CD4-positive, CD25-positive, alpha-beta regulatory T cell (primary cell): ENCODE results near the gene FBXW11. TPM values are rescaled to one million over a fixed set of nuclear protein-coding genes. Genes with fewer than 3 reads are reported as not detected.
A peak's percentile ranks its signal among the peaks of the same experiment; 100 is the strongest.

Experiments used
- ATAC-seq, 2 donors: fragments of 150-1000 bp; cut with Tn5 transposase; one replicate each; pipeline ENCODE4 v1.10.0; 2021; ENCODE audit warnings: low read depth in 2 of 2, moderate number of reproducible peaks in 2 of 2, moderate library complexity in 1 of 2
- DNase-seq, 3 donors: peaks; one replicate each; pipeline versions ENCODE4 v3.0.0 to v3.0.0-alpha.2; 2012 to 2022; ENCODE audit warnings: mixed read lengths in 1 of 3
- H3K27ac ChIP-seq: one replicate; pipeline ENCODE4 v1.7.0; 2013; ENCODE audit warnings: mild to moderate bottlenecking, low read length; ENCODE audit not compliant: insufficient read depth, poor library complexity, severe bottlenecking
- H3K27me3 ChIP-seq: one replicate; pipeline ENCODE4 v1.7.0; 2013; ENCODE audit warnings: low read length; ENCODE audit not compliant: control insufficient read depth, insufficient read depth
- H3K36me3 ChIP-seq: one replicate; pipeline ENCODE4 v1.7.0; 2013; ENCODE audit warnings: mild to moderate bottlenecking, low read length, moderate library complexity; ENCODE audit not compliant: control insufficient read depth, insufficient read depth
- H3K4me1 ChIP-seq: 2 replicates; pipeline ENCODE4 v1.7.0; 2013; ENCODE audit warnings: mild to moderate bottlenecking, low read length; ENCODE audit not compliant: insufficient read depth, control insufficient read depth, poor library complexity, severe bottlenecking
- H3K4me3 ChIP-seq: one replicate; pipeline ENCODE4 v1.7.0; 2013; ENCODE audit warnings: low read depth, mild to moderate bottlenecking, low read length, moderate library complexity
- H3K9me3 ChIP-seq, 2 experiments: 1 replicate in 1 of 2; 2 replicates in 1 of 2; pipeline ENCODE4 v1.7.0; 2013; ENCODE audit warnings: low read length in 2 of 2, mild to moderate bottlenecking in 1 of 2, moderate library complexity in 1 of 2; ENCODE audit not compliant: control insufficient read depth in 2 of 2
- H3K27ac Mint-ChIP-seq, 3 donors: one replicate each; pipeline ENCODE4 v1.8.0; 2020 to 2022; ENCODE audit warnings: mild to moderate bottlenecking in 3 of 3, mixed read lengths in 3 of 3, moderate library complexity in 2 of 3
- H3K27me3 Mint-ChIP-seq: one replicate; pipeline ENCODE4 v1.8.0; 2022; ENCODE audit warnings: mild to moderate bottlenecking, mixed read lengths
- H3K36me3 Mint-ChIP-seq: one replicate; pipeline ENCODE4 v1.8.0; 2020; ENCODE audit warnings: mixed read lengths
- H3K4me1 Mint-ChIP-seq, 4 donors: one replicate each; pipeline ENCODE4 v1.8.0; 2020 to 2022; ENCODE audit warnings: mixed read lengths in 4 of 4, mild to moderate bottlenecking in 1 of 4
- H3K4me3 Mint-ChIP-seq, 4 donors: one replicate each; pipeline ENCODE4 v1.8.0; 2020 to 2022; ENCODE audit warnings: mild to moderate bottlenecking in 4 of 4, mixed read lengths in 4 of 4, moderate library complexity in 3 of 4
- H3K9me3 Mint-ChIP-seq, 7 donors: one replicate each; pipeline ENCODE4 v1.8.0; 2020 to 2022; ENCODE audit warnings: mixed read lengths in 7 of 7, mild to moderate bottlenecking in 3 of 7, moderate library complexity in 2 of 7
- polyA plus RNA-seq, 4 donors: library from polyadenylated mRNA; unstranded; fragments of 300-500 nt; fragmentation: Illumina TruSeq; gene quantifications; one replicate each; pipeline ENCODE4 v1.2.3, GENCODE V29; 2021
- total RNA-seq: library from RNA; stranded (reverse); gene quantifications from one replicate; pipeline ENCODE4 v1.2.3, GENCODE V29; 2022

FBXW11 gene
- total and polyA plus RNA-seq, 5 donors from 2014 or later: 20.6 to 40.7 (median 25.8) TPM

DNA sequence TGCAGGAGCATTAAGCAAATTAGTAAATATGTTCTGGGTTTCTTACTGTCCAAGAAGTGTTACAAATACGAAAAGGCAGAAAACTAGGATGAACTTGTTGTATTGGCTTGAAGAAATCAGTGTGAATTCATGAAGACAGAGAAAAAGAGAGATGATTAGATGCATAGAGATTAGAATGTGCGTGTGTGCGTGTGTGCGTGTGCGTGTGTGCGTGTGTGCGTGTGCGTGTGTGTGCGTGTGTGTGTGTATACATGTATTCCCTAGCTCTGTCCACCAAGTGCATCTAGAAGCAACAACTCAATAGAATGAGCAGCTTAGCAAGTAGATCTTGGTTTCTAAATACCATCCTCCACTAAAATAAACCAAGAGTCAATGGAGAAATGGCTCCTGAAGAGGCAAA lies 179.3 kb downstream of the FBXW11 start:
- Histone ChIP-seq H3K4me3 (no peak overlapping the region), H3K36me3 (no peaks in the 10 kb centered on the region), H3K9me3 (no peaks in the 10 kb centered on the region), H3K27ac (no peak overlapping the region), H3K27me3 (peaks cover 1% of the 10 kb centered on the region), H3K4me1 (no peaks in the 10 kb centered on the region)
- Mint-ChIP-seq H3K36me3 (peaks cover 3% of the 10 kb centered on the region), H3K9me3 (peaks cover 0 to 6% (median 2%) of the 10 kb centered on the region in 7 donors), H3K27me3 (no peaks in the 10 kb centered on the region), H3K27ac (no peak overlapping the region), H3K4me3 (no peak overlapping the region), H3K4me1 (no peaks in the 10 kb centered on the region)
- DNase-seq (no peak), ATAC-seq (no peak)

DNA sequence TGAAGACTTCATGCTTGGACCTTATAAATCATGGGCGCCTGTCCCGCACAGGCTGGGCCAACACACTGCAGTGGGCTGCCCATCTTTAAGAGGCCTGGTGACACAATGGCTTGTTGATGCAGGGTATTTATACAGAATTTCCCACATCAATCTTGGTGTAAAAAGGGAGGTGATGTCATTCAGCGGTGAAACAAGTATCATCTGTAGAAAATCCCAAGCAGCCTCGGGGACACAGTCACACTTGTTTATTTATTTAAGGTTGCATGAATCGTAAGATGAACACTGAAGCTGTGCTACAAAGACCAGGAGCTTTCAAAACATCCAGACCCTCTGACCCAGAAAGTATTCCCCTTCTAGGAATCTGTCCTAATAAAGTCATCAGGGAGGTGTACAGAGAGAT lies 180.3 kb downstream of the FBXW11 start:
- H3K27ac Mint-ChIP-seq: no peak overlapping the region
- no peaks in the 10 kb centered on the region for H3K9me3 ChIP-seq
- DNase-seq (no peak), ATAC-seq (no peak)
- H3K4me3 Mint-ChIP-seq: no peak overlapping the region
- H3K4me1 Mint-ChIP-seq: no peaks in the 10 kb centered on the region
- H3K27me3 ChIP-seq: peaks cover 1% of the 10 kb centered on the region
- no peak overlapping the region for H3K27ac ChIP-seq
- H3K27me3 Mint-ChIP-seq: no peaks in the 10 kb centered on the region
- peaks cover 3% of the 10 kb centered on the region for H3K36me3 Mint-ChIP-seq
- H3K9me3 Mint-ChIP-seq: peaks cover 0 to 2% (median 1%) of the 10 kb centered on the region in 7 donors
- H3K36me3 ChIP-seq: no peaks in the 10 kb centered on the region
- H3K4me1 ChIP-seq: no peaks in the 10 kb centered on the region
- no peak overlapping the region for H3K4me3 ChIP-seq

DNA sequence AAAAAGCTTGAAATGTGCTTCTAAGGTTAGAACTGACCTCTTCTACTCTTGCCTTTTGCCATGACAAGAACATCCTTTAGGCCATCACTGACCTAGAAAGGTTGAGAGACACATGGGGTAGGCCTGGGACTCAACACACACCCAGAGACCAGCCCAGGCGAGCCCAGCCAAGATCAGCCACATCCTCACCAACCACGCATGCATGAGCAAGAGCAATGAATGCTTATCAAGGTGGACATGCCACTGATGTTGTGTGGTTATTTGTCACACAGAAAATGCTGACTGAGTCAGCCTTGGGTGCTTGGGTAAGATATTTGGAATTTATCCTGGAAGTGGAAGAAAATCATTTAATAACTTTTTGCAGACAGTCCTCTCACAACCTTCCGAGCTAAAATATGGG lies 181.4 kb downstream of the FBXW11 start:
- Mint-ChIP-seq H3K4me1 (no peaks in the 10 kb centered on the region), H3K36me3 (peaks cover 3% of the 10 kb centered on the region), H3K9me3 (peaks cover 0 to 2% (median 0%) of the 10 kb centered on the region in 7 donors), H3K4me3 (no peak overlapping the region), H3K27ac (no peak overlapping the region), H3K27me3 (no peaks in the 10 kb centered on the region)
- Histone ChIP-seq H3K4me3 (no peak overlapping the region), H3K27me3 (peaks cover 1% of the 10 kb centered on the region), H3K9me3 (no peaks in the 10 kb centered on the region), H3K4me1 (no peaks in the 10 kb centered on the region), H3K36me3 (no peaks in the 10 kb centered on the region), H3K27ac (no peak overlapping the region)
- no peak for ATAC-seq
- DNase-seq: no peak

DNA sequence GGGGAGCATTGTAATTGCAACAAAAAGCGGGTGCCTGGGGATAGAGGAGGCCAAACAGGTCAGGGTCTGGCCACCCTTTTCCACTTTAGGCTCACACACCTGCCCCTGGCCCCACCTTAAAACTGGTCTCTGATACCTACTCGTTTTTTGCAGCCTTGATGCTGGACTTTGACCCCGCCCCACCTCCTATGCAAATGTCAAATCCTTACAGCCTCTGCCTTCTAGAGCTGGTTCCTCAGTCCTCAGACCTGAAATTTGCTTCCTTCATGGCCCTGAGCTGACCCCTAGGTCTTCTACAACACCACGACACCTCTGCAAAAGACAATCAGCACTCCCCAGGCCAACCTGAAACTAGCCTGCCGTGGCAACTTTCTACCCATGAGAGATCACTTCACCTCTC lies 183.2 kb downstream of the FBXW11 start:
- Mint-ChIP-seq H3K27me3 (no peaks in the 10 kb centered on the region), H3K9me3 (peaks cover 0 to 2% (median 0%) of the 10 kb centered on the region in 7 donors), H3K36me3 (peaks cover 3% of the 10 kb centered on the region), H3K27ac (no peak overlapping the region), H3K4me3 (no peak overlapping the region), H3K4me1 (no peaks in the 10 kb centered on the region)
- Histone ChIP-seq H3K36me3 (no peaks in the 10 kb centered on the region), H3K9me3 (no peaks in the 10 kb centered on the region), H3K4me1 (no peaks in the 10 kb centered on the region), H3K4me3 (no peak overlapping the region), H3K27ac (no peak overlapping the region), H3K27me3 (no peaks in the 10 kb centered on the region)
- DNase-seq (no peak), ATAC-seq (no peak)

DNA sequence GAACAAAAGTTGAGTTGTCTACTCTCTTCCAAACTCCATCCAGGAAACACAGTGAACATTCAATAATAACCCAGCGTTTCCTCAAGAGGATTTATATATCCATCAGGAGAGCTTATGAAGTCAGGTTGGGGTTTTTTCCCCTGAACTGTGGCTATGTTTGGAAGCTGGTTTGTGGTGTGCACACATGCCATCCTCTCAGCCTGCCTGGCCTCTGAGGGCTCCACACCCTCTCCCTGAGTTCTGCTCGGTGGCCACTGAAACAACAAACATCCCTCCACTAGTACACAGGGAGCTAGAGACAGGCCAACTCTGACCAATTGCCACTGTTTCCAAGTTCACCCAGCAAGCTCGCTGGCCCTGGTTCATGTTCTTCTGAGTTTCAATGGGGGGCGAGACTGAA lies 185.2 kb downstream of the FBXW11 start:
- DNase-seq (no peak), ATAC-seq (no peak)
- Mint-ChIP-seq H3K4me3 (no peak overlapping the region), H3K27ac (no peak overlapping the region), H3K4me1 (no peaks in the 10 kb centered on the region), H3K27me3 (no peaks in the 10 kb centered on the region), H3K36me3 (peaks cover 3% of the 10 kb centered on the region), H3K9me3 (peaks cover 0 to 2% (median 0%) of the 10 kb centered on the region in 7 donors)
- Histone ChIP-seq H3K4me3 (no peak overlapping the region), H3K4me1 (no peaks in the 10 kb centered on the region), H3K9me3 (no peaks in the 10 kb centered on the region), H3K36me3 (no peaks in the 10 kb centered on the region), H3K27ac (no peak overlapping the region), H3K27me3 (no peaks in the 10 kb centered on the region)

DNA sequence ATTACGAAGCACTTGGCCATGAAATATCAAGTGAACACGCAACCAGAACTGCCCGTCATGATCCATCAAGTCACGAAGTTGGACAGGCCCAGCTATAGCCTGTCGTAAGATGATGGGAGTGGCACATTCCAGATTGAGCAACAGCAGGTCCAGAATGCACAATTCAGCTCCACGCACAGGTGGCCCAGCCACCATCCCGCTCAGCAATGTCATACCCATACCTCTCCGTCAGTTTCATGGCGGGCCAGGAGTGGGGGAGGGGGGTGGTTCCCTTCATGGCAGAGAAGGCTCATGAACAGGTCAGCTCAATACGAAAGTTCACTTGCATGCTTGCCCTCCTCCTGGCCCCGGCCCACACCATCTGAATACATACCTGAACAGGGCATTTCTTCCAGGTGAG lies 185.9 kb downstream of the FBXW11 start:
- Mint-ChIP-seq H3K4me1 (no peaks in the 10 kb centered on the region), H3K27ac (no peak overlapping the region), H3K36me3 (peaks cover 2% of the 10 kb centered on the region), H3K4me3 (no peak overlapping the region), H3K9me3 (peaks cover 0 to 2% (median 0%) of the 10 kb centered on the region in 7 donors), H3K27me3 (no peaks in the 10 kb centered on the region)
- DNase-seq: no peak
- Histone ChIP-seq H3K9me3 (no peaks in the 10 kb centered on the region), H3K27me3 (no peaks in the 10 kb centered on the region), H3K4me1 (no peaks in the 10 kb centered on the region), H3K36me3 (no peaks in the 10 kb centered on the region), H3K27ac (no peak overlapping the region), H3K4me3 (no peak overlapping the region)
- ATAC-seq: no peak

DNA sequence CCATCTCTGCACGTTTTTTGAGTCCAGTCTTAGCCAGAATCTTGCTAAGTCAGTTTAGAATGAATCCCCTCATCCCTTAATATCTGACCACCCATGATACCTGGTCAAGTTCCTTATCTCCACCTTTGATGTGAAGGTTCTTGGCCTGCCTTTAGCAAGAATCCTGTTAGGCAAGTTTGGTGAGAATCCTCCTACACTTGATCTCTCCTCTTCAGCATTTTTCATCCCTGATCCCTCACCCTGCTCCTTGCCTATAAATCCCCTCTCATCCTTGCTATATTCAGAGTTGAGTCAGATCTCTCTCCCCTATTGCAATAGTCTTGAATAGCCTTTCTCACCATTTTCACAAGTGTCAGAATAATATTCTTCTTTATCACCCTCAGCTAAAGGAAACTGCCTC lies 189.8 kb downstream of the FBXW11 start:
- ATAC-seq (no peak), DNase-seq (no peak)
- Mint-ChIP-seq H3K4me1 (no peaks in the 10 kb centered on the region), H3K27me3 (no peaks in the 10 kb centered on the region), H3K36me3 (no peaks in the 10 kb centered on the region), H3K4me3 (peak overlapping the region in 1 of 4 donors; percentile 58), H3K27ac (no peak overlapping the region), H3K9me3 (peaks cover 0 to 7% (median 0%) of the 10 kb centered on the region in 7 donors)
- no peaks in the 10 kb centered on the region for H3K9me3 ChIP-seq
- no peak overlapping the region for H3K4me3 ChIP-seq
- no peaks in the 10 kb centered on the region for H3K36me3 ChIP-seq
- H3K27me3 ChIP-seq: peaks cover 2% of the 10 kb centered on the region
- no peak overlapping the region for H3K27ac ChIP-seq
- no peaks in the 10 kb centered on the region for H3K4me1 ChIP-seq

DNA sequence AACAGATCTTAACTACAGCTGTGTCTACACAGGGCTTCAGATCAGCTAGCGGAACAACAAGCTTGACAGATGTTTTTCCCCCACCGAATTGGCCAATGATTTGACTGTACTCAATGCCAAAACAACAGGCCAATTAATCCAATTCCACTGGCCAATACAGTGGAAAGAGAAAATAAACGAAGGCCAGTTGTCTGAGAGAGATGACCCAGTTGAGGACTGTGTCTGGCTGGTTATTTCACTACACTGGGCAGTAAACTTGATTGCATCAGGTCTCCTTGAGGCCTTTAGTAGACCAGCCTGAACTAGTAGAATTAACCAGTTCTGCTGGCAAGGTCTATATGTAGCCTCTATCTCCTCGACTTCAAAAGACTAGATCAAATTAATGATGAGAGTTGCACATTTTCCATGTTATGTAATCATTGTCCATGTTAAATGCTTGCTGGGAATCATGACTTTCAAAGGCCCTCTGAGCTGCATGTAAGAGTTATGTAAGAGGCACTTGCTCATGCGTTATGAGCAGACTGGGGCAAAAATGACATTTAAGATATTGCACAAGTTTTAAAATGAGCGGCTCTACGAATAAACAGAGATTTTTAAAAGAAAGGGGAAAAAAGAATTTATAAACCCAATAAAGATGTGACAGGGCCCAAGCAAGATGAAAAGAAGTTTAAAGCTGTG lies 192.5 kb downstream of the FBXW11 start:
- peaks cover 0 to 13% (median 0%) of the 10 kb centered on the region in 7 donors for H3K9me3 Mint-ChIP-seq
- no peak overlapping the region for H3K27ac Mint-ChIP-seq
- DNase-seq (no peak), ATAC-seq (no peak)
- H3K36me3 Mint-ChIP-seq: no peaks in the 10 kb centered on the region
- H3K4me1 Mint-ChIP-seq: no peaks in the 10 kb centered on the region
- no peaks in the 10 kb centered on the region for H3K36me3 ChIP-seq
- no peak overlapping the region for H3K27ac ChIP-seq
- H3K27me3 Mint-ChIP-seq: peaks cover 5% of the 10 kb centered on the region
- H3K4me3 Mint-ChIP-seq: no peak overlapping the region
- H3K4me3 ChIP-seq: no peak overlapping the region
- H3K9me3 ChIP-seq: no peaks in the 10 kb centered on the region
- H3K27me3 ChIP-seq: peaks cover 2% of the 10 kb centered on the region
- H3K4me1 ChIP-seq: no peaks in the 10 kb centered on the region
